Small intestine (tissue), 7 donors: Measurements from ENCODE around the gene CREB5. TPM values are rescaled to one million over a fixed set of nuclear protein-coding genes. Genes with fewer than 3 reads are reported as not detected.

ENCODE experiments used
- DNase-seq, 2 donors: peaks; one replicate each; pipeline versions ENCODE4 v3.0.0 to v3.0.0-alpha.2; 2013
- FAIRE-seq: peaks from 2 replicates; lab custom pipeline; 2012; peaks lifted over from hg19 to GRCh38; lab: Jason Lieb, UNC
- H3K27ac ChIP-seq, 3 donors: one replicate each; pipeline ENCODE4 v1.5.1; 2013; ENCODE audit warnings: low read length in 2 of 3, mild to moderate bottlenecking in 2 of 3, control low read depth in 1 of 3, inconsistent platforms in 1 of 3, low read depth in 1 of 3, moderate library complexity in 1 of 3
- H3K27me3 ChIP-seq, 3 donors: one replicate each; pipeline ENCODE4 v1.6.1; 2013; ENCODE audit warnings: low read length in 3 of 3, inconsistent platforms in 1 of 3; ENCODE audit not compliant: control insufficient read depth in 3 of 3, insufficient read depth in 3 of 3
- H3K36me3 ChIP-seq, 3 donors: one replicate each; pipeline ENCODE4 v1.6.1; 2013; ENCODE audit warnings: low read length in 3 of 3, inconsistent platforms in 1 of 3, low read depth in 1 of 3, mild to moderate bottlenecking in 1 of 3, moderate library complexity in 1 of 3; ENCODE audit not compliant: control insufficient read depth in 3 of 3, insufficient read depth in 2 of 3
- H3K4me1 ChIP-seq, 3 donors: one replicate each; pipeline ENCODE4 v1.6.1; 2013; ENCODE audit warnings: low read length in 2 of 3, inconsistent platforms in 1 of 3, low read depth in 1 of 3, mild to moderate bottlenecking in 1 of 3, moderate library complexity in 1 of 3; ENCODE audit not compliant: control insufficient read depth in 3 of 3, insufficient read depth in 2 of 3
- H3K4me3 ChIP-seq, 3 donors: one replicate each; pipeline ENCODE4 v1.5.1; 2013; ENCODE audit warnings: low read length in 3 of 3, control low read depth in 1 of 3, inconsistent platforms in 1 of 3, low read depth in 1 of 3, mild to moderate bottlenecking in 1 of 3, moderate library complexity in 1 of 3
- H3K9me3 ChIP-seq, 2 donors: one replicate each; pipeline ENCODE4 v1.6.1; 2013; ENCODE audit warnings: low read depth in 1 of 2, low read length in 1 of 2; ENCODE audit not compliant: control insufficient read depth in 2 of 2, insufficient read depth in 1 of 2
- WGBS, 3 donors: extraction: QIAGEN DNeasy Blood & Tissue Kit; methylation state at CpG; one replicate each; pipeline ENCODE4 v1.1.7; 2013; 5-methylcytosine and 5-hydroxymethylcytosine counted together
- polyA plus RNA-seq, 4 donors: library from polyadenylated mRNA; stranded (reverse) in 3 of 4; unstranded in 1 of 4; fragments of 200-250 nt in 3 of 4; fragments of 120-200 nt in 1 of 4; gene quantifications; one replicate each; pipeline versions ENCODE4 v1.2.1 to v1.2.3, GENCODE V29; 2013
- donor health status: healthy with polysubstance abuse.
- donor health status: control.
- donor health status: control.
- donor health status: Bipolar disorder and iron deficiency.
- donor health status: healthy.

Gene CREB5
- polyA plus RNA-seq, 4 donors, result 0.27 to 3.0 (median 1.8) TPM; not detected in 1

GRCh38 chr7:28418966-28419365, 6.6 kb downstream of the CREB5 start:
- FAIRE-seq (no peak), DNase-seq (no peak)
- Histone ChIP-seq H3K27me3 (peaks cover 0 to 4% (median 0%) of the 10 kb centered on the region in 3 donors), H3K36me3 (no peaks in the 10 kb centered on the region), H3K4me3 (no peak overlapping the region), H3K4me1 (no peaks in the 10 kb centered on the region), H3K9me3 (no peaks in the 10 kb centered on the region), H3K27ac (no peak overlapping the region)
- 67 to 93% (median 77%) methylated on average over 1 of the region's 1 CpG for WGBS, 3 donors

GRCh38 chr7:28419716-28420115, 7.4 kb downstream of the CREB5 start:
- H3K27me3 ChIP-seq, result peaks cover 0 to 4% (median 0%) of the 10 kb centered on the region in 3 donors
- DNase-seq (no peak), FAIRE-seq (no peak)
- no peak overlapping the region for H3K4me3 ChIP-seq
- no peaks in the 10 kb centered on the region for H3K9me3 ChIP-seq
- 62 to 67% (median 63%) methylated on average over 2 of the region's 2 CpGs for WGBS, 3 donors
- H3K36me3 ChIP-seq, result no peaks in the 10 kb centered on the region
- H3K4me1 ChIP-seq, result no peaks in the 10 kb centered on the region
- H3K27ac ChIP-seq, result no peak overlapping the region

- H3K9me3 ChIP-seq, result no peaks in the 10 kb centered on the region
- H3K27me3 ChIP-seq, result peaks cover 0 to 6% (median 0%) of the 10 kb centered on the region in 3 donors
- H3K27ac ChIP-seq, result no peak overlapping the region
- no peak overlapping the region for H3K4me3 ChIP-seq
- DNase-seq, result no peak
- no peaks in the 10 kb centered on the region for H3K4me1 ChIP-seq
- no peaks in the 10 kb centered on the region for H3K36me3 ChIP-seq
- FAIRE-seq, result no peak
Measured at GRCh38 chr7:28423112-28423511, 10.8 kb downstream of the CREB5 start.

- Histone ChIP-seq H3K36me3 (no peaks in the 10 kb centered on the region), H3K4me3 (no peak overlapping the region), H3K9me3 (no peaks in the 10 kb centered on the region), H3K27ac (no peak overlapping the region), H3K4me1 (no peaks in the 10 kb centered on the region), H3K27me3 (peaks cover 0 to 7% (median 0%) of the 10 kb centered on the region in 3 donors)
- no peak for FAIRE-seq
- no peak for DNase-seq
- whole genome bisulfite sequencing, 3 donors, result 77 to 88% (median 84%) methylated on average over 4 of the region's 4 CpGs
Measured at GRCh38 chr7:28423918-28424514, 11.7 kb downstream of the CREB5 start.

GRCh38 chr7:28425496-28425895, 13.2 kb downstream of the CREB5 start:
- FAIRE-seq (no peak), DNase-seq (no peak)
- WGBS, 3 donors, result 96 to 97% (median 96%) methylated on average over 1 of the region's 1 CpG
- peaks cover 0 to 7% (median 0%) of the 10 kb centered on the region in 3 donors for H3K27me3 ChIP-seq
- no peak overlapping the region for H3K27ac ChIP-seq
- H3K4me3 ChIP-seq, result no peak overlapping the region
- no peaks in the 10 kb centered on the region for H3K4me1 ChIP-seq
- no peaks in the 10 kb centered on the region for H3K9me3 ChIP-seq
- H3K36me3 ChIP-seq, result no peaks in the 10 kb centered on the region

GRCh38 chr7:28427236-28427635, 14.9 kb downstream of the CREB5 start:
- no peak overlapping the region for H3K4me3 ChIP-seq
- H3K27me3 ChIP-seq, result peaks cover 0 to 10% (median 0%) of the 10 kb centered on the region in 3 donors
- no peaks in the 10 kb centered on the region for H3K36me3 ChIP-seq
- H3K4me1 ChIP-seq, result no peaks in the 10 kb centered on the region
- WGBS, 3 donors, result 65 to 70% (median 65%) methylated on average over 4 of the region's 4 CpGs
- H3K27ac ChIP-seq, result no peak overlapping the region
- no peak for DNase-seq
- no peaks in the 10 kb centered on the region for H3K9me3 ChIP-seq
- no peak for FAIRE-seq

GRCh38 chr7:28430616-28431015, 18.3 kb downstream of the CREB5 start:
- Histone ChIP-seq H3K27ac (no peak overlapping the region), H3K4me1 (no peaks in the 10 kb centered on the region), H3K36me3 (no peaks in the 10 kb centered on the region), H3K9me3 (no peaks in the 10 kb centered on the region), H3K4me3 (no peak overlapping the region), H3K27me3 (peaks cover 0 to 14% (median 0%) of the 10 kb centered on the region in 3 donors)
- no peak for FAIRE-seq
- WGBS, 3 donors, result 91 to 93% (median 93%) methylated on average over 1 of the region's 1 CpG
- no peak for DNase-seq

GRCh38 chr7:28432105-28432504, 19.8 kb downstream of the CREB5 start:
- 80 to 96% (median 91%) methylated on average over 7 of the region's 7 CpGs for WGBS, 3 donors
- no peak for DNase-seq
- no peak for FAIRE-seq
- peaks cover 0 to 14% (median 0%) of the 10 kb centered on the region in 3 donors for H3K27me3 ChIP-seq
- no peaks in the 10 kb centered on the region for H3K9me3 ChIP-seq
- no peaks in the 10 kb centered on the region for H3K36me3 ChIP-seq
- H3K27ac ChIP-seq, result no peak overlapping the region
- H3K4me3 ChIP-seq, result no peak overlapping the region
- H3K4me1 ChIP-seq, result no peaks in the 10 kb centered on the region

- no peak overlapping the region for H3K27ac ChIP-seq
- no peaks in the 10 kb centered on the region for H3K9me3 ChIP-seq
- H3K36me3 ChIP-seq, result no peaks in the 10 kb centered on the region
- peaks cover 0 to 9% (median 0%) of the 10 kb centered on the region in 3 donors for H3K27me3 ChIP-seq
- WGBS, 3 donors, result 32 to 50% (median 34%) methylated on average over 2 of the region's 2 CpGs
- no peaks in the 10 kb centered on the region for H3K4me1 ChIP-seq
- no peak for DNase-seq
- no peak overlapping the region for H3K4me3 ChIP-seq
- no peak for FAIRE-seq
Measured at GRCh38 chr7:28433039-28433438, 20.7 kb downstream of the CREB5 start.
